UCSD-AML1 (cell line): ENCODE measurements around the gene PRUNE2.

ENCODE experiments used
- DNase-seq: peaks from one replicate; lab custom pipeline; 2025; ENCODE audit not compliant: unreplicated experiment; lab: John Stamatoyannopoulos, UW

The PRUNE2 gene

DNA sequence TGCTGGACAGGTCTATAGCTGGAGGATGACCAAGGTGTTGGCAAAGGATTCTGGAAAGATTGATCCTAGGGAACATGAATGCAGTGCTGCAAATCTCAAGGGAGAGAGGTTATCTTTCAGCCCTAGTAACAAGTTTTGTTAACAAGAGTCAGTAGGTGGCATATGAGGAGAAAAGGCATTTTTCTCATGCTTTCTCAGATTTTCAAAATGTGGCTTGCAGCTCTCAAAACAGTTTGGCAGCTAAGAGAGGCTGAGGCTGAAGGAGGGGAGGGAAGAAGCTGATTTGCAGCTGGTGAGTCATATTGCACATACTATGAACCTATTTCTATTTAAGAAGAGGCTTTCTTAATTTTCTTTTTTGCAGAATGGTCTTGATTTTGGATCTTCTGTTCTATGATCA lies 205.9 kb downstream of the PRUNE2 start:
- DNase-seq, result no peak

DNA sequence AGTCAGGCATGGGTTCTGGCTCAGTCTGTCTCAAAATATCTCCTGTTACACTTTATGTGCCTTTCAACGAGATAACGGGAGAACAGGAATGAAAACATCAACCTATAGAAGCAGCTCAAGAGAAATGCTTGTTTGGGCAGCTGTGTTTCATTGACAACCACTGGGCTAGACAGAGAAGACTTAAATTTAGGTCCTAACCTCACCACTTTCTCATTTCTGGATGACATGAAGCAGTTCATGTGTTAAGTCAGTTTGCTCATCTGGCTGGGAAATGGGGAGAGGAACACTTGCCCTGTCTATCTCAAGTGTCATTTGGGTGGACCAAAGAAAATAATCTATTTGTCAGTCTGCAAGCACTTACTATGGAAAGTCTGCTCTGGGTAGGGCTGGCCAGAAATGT lies 208.4 kb downstream of the PRUNE2 start:
- no peak for DNase-seq

DNA sequence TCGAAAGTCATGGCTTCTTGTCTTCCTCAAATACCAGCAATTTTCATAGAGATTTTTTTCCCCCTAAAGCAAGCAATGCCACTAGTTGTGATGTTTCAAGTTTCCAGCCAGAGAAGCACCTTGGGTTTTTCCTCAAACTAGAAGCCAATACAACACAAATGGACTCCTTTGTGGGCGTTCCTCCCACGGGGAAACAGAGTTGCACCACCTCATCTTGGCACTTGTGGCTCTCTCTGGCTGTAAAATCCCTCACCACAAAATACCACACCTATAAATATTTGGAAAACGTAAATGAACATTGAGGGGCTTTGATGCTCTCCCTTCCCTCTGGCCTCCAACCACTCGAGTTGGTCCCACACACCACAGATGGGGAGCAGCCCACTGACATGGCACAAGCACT lies 208.8 kb downstream of the PRUNE2 start:
- no peak for DNase-seq

- DNase-seq, result no peak
These were observed 212.0 kb downstream of the PRUNE2 start for GRCh38 chr9:76693912-76694311.

- DNase-seq, result no peak
These were observed 213.3 kb downstream of the PRUNE2 start for GRCh38 chr9:76692458-76693129.

GRCh38 chr9:76691517-76692313 lies 214.2 kb downstream of the PRUNE2 start:
- DNase-seq, result no peak

DNA sequence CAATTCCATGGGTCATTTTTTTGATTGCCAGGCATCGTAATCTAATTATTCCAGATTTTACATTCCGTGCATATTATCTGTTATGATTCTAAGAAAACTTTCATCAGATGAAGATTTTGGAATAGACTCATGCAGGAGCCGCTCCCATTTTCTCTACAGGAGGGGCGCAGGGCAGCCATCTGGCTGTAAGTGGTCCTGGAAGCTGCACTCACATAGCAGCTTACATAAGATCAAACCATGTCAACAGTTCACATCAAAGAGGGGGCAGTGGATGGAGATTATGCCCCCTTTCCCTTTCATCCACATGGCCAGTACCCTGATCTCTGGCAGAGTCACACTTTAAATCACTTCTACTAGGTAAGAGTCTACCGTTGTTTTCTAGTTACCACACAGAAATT lies 214.9 kb downstream of the PRUNE2 start:
- DNase-seq, result no peak

GRCh38 chr9:76690246-76690972 lies 215.5 kb downstream of the PRUNE2 start:
- no peak for DNase-seq

GRCh38 chr9:76688471-76689238 lies 217.3 kb downstream of the PRUNE2 start:
- no peak for DNase-seq

DNA sequence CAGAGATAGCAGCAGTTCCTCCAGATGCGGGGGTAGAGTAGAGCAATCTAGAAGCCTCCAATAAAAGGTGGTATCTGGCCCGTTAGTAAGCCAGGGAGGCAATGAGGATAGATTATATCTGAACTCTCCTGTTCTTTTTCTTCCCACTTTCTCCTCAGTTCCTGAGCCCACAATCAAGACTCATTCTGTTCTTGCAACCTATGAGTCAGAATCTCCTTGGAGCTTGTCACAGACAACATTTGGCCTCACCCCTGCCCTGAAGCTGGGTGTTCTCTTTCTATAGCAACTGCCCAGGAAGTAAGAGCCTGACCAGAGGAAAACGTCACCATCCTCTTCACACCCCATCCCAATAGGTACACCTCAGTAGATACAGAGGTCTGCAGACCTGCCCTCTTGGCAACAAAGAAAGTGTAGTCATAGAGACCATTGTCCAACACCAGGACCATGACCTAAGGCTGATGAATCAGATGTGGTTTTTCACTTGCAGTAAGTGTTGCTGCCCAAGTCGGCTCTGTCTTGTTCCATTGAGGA lies 218.0 kb downstream of the PRUNE2 start:
- no peak for DNase-seq

- DNase-seq, result no peak
These were observed 219.2 kb downstream of the PRUNE2 start for GRCh38 chr9:76686756-76687155.

GRCh38 chr9:76684213-76684612 lies 221.7 kb downstream of the PRUNE2 start:
- DNase-seq, result no peak

- DNase-seq, result no peak
These were observed 224.4 kb downstream of the PRUNE2 start for GRCh38 chr9:76681556-76681955.

- no peak for DNase-seq
These were observed 225.0 kb downstream of the PRUNE2 start for GRCh38 chr9:76680716-76681425.

- peak; percentile 48 for DNase-seq
These were observed 228.3 kb downstream of the PRUNE2 start for GRCh38 chr9:76677481-76678055.

GRCh38 chr9:76676857-76677256 lies 229.1 kb downstream of the PRUNE2 start:
- DNase-seq, result no peak

DNA sequence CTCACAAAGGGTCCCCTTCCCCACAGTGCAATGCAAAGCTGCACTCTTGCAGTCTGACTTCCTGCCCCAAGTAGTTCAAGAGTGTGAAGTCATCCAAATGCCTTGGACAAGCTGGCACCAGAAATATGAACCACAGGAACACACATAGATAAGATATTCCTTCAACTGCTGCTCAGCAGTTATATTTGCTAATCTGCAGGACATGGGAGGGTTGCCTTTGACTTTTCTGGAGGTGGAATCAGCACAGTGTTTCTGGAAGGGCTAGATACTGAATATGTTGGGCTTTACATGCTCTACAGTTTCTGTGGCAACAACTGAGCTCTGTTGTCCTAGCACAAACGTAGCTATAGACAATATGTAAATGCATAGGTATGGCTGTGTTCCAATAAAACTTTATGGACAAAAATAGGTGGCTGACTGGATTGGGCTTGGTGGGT lies 238.4 kb downstream of the PRUNE2 start:
- DNase-seq, result peak; percentile 33

- DNase-seq, result peak; percentile 29
These were observed 239.9 kb downstream of the PRUNE2 start for GRCh38 chr9:76665966-76666365.

- DNase-seq, result no peak
These were observed 240.5 kb downstream of the PRUNE2 start for GRCh38 chr9:76665458-76665857.

DNA sequence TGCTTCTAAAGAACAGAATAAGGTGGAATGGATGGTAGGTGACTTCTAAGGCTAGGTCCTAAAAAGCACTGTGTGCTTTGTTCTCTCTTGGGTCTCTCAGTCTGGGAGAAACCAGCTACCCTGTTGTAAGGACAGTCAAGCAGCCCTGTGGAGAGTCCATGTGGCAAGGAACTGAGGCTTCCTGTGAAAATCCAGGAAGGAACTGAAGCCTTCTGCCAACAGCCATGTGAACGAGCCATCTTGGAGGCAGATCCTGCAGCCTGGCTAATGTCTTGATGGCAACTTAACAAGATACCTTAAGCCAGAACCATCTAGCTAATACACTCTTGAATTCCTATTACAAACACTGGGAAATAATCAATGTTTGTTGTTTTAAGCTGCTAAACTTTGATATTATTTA lies 241.8 kb downstream of the PRUNE2 start:
- DNase-seq, result no peak
